K562 (cell line): ENCODE measurements around the gene LCLAT1. TPM values are rescaled to one million over a fixed set of nuclear protein-coding genes. Genes with fewer than 3 reads are reported as not detected.
"Not testable (repeated sequence)": the region's sequence is repeated elsewhere in the genome, so short reads cannot be mapped to it uniquely, and the experiment has no call there.

Experiments used
- ATAC-seq: fragments of 200-7000 bp; cut with Tn5 transposase; 3 replicates; pipeline ENCODE4 v1.9.1; 2020; ENCODE audit warnings: moderate library complexity
- BruUV-seq: library from RNA; stranded (reverse); fragments of 400-500 nt; replicated peaks from 2 replicates; lab custom pipeline; 2021; lab: Mats Ljungman, UMichigan
- CTCF ChIA-PET: fragments of 300-600 bp; formaldehyde crosslinking; extraction: SDS; loops from one replicate; lab custom pipeline; 2021; ENCODE audit warnings: low intra/inter-chr PET ratio; lab: Yijun Ruan, JAX
- POLR2A ChIA-PET: fragments of 300-600, 350-650 bp; sonication (Branson Sonifier 250); formaldehyde crosslinking; extraction: SDS; loops from one replicate; lab custom pipeline; 2021; ENCODE audit warnings: antibody characterized with exemption, inconsistent platforms; lab: Yijun Ruan, JAX
- DNase-seq, 4 experiments: peaks; one replicate each; pipeline versions ENCODE4 v3.0.0 to v3.0.0-alpha.2; 2011 to 2018; ENCODE audit warnings: low spot score in 3 of 4, mixed read lengths in 3 of 4; ENCODE audit errors: extremely low read depth in 1 of 4
- FAIRE-seq: peaks from 2 replicates; lab custom pipeline; 2011; peaks lifted over from hg19 to GRCh38; lab: Jason Lieb, UNC
- H2AFZ ChIP-seq: 2 replicates; pipeline ENCODE4 v1.6.0; 2011; ENCODE audit warnings: low read depth, low read length, control low read depth, inconsistent platforms
- H3K27ac ChIP-seq: fragments of 200-600 bp; 3 replicates; pipeline ENCODE4 v1.8.0; 2011; ENCODE audit warnings: low read depth, mild to moderate bottlenecking, control low read depth, inconsistent platforms, low read length, moderate library complexity, mixed read lengths; ENCODE audit errors: extremely low read depth
- H3K27me3 ChIP-seq, 2 experiments: fragments of 300-600 bp in 1 of 2; 2 replicates in 1 of 2; 3 replicates in 1 of 2; pipeline versions ENCODE4 v1.6.0 to v1.8.0; 2011; ENCODE audit warnings: inconsistent platforms in 2 of 2, low read length in 2 of 2, mild to moderate bottlenecking in 1 of 2, mixed read lengths in 1 of 2, moderate library complexity in 1 of 2; ENCODE audit not compliant: control insufficient read depth in 2 of 2, insufficient read depth in 2 of 2
- H3K36me3 ChIP-seq: fragments of 300-600 bp; 3 replicates; pipeline ENCODE4 v1.8.0; 2011; ENCODE audit warnings: mild to moderate bottlenecking, low read length, inconsistent platforms; ENCODE audit not compliant: control insufficient read depth, insufficient read depth
- H3K4me1 ChIP-seq, 2 experiments: fragments of 200-600 bp in 1 of 2; replicated peaks in 1 of 2; 2 replicates in 1 of 2; 3 replicates in 1 of 2; pipeline versions ENCODE4 v1.5.1 to v1.8.0; 2011; ENCODE audit warnings: inconsistent platforms in 2 of 2, low read length in 2 of 2, mild to moderate bottlenecking in 1 of 2, mixed read lengths in 1 of 2, moderate library complexity in 1 of 2; ENCODE audit not compliant: control insufficient read depth in 2 of 2, insufficient read depth in 2 of 2
- H3K4me2 ChIP-seq: 2 replicates; pipeline ENCODE4 v1.6.1; 2011; ENCODE audit warnings: low read length, control low read depth, inconsistent platforms, mixed read lengths; ENCODE audit not compliant: insufficient read depth
- H3K4me3 ChIP-seq: fragments of 200-600 bp; sonication (generic), shearing (Covaris generic); 2 replicates; pipeline ENCODE4 v1.5.1; 2016; ENCODE audit warnings: control low read depth, inconsistent platforms
- H3K79me2 ChIP-seq: fragments of 200-600 bp; 3 replicates; pipeline ENCODE4 v1.8.0; 2011; ENCODE audit warnings: low read length, inconsistent platforms; ENCODE audit not compliant: control insufficient read depth, insufficient read depth
- H3K9ac ChIP-seq, 2 experiments: 2 replicates each; pipeline versions ENCODE4 v1.6.0 to v1.6.1; 2011; ENCODE audit warnings: low read depth in 2 of 2, low read length in 2 of 2, control low read depth in 1 of 2, inconsistent platforms in 1 of 2, mild to moderate bottlenecking in 1 of 2, mixed read lengths in 1 of 2; ENCODE audit not compliant: insufficient read depth in 1 of 2
- H3K9me1 ChIP-seq: one replicate; pipeline ENCODE4 v1.6.0; 2011; ENCODE audit warnings: inconsistent platforms, mild to moderate bottlenecking, low read length, moderate library complexity; ENCODE audit not compliant: control insufficient read depth, insufficient read depth
- H3K9me3 ChIP-seq: replicated peaks from 2 replicates; pipeline ENCODE4 v1.5.1; 2011; ENCODE audit warnings: low read depth, low read length, inconsistent platforms; ENCODE audit not compliant: control insufficient read depth, insufficient read depth
- H4K20me1 ChIP-seq: replicated peaks from 2 replicates; pipeline ENCODE4 v1.6.1; 2011; ENCODE audit warnings: low read length, inconsistent platforms, mixed read lengths; ENCODE audit not compliant: control insufficient read depth, insufficient read depth
- BCL6 ChIP-seq: fragments of 250-450 bp; sonication (Bioruptor Pico); IDR thresholded peaks from 2 replicates; pipeline ENCODE4 v1.4.0; 2020
- RAD51 ChIP-seq: fragments of 450-650 bp; IDR thresholded peaks from 2 replicates; pipeline ENCODE4 v1.7.1; 2016; ENCODE audit warnings: low read depth, mild to moderate bottlenecking, borderline replicate concordance
- ZNF778 ChIP-seq: fragments of 450-650 bp; formaldehyde crosslinking; IDR thresholded peaks from 2 replicates; pipeline ENCODE4 v1.4.0; 2020; ENCODE audit warnings: mild to moderate bottlenecking, moderate library complexity
- WGBS: fragments of 100-300 bp; shearing (Covaris generic); methylation state at CpG from one replicate; pipeline ENCODE4 v1.1.6; 2016; ENCODE audit warnings: low coverage, mixed read lengths; ENCODE audit not compliant: insufficient coverage; ENCODE audit errors: missing lambda C conversion rate; 5-methylcytosine and 5-hydroxymethylcytosine counted together
- in situ Hi-C: fragments of 300-500 bp; cut with MboI; formaldehyde crosslinking; loops from 4 replicates; pipeline ENCODE4 v1.15.0; 2018; ENCODE audit warnings: inconsistent platforms, mixed read lengths
- intact Hi-C: fragments of 100-400 bp; cut with micrococcal nuclease; formaldehyde crosslinking; loops from 2 replicates; pipeline ENCODE4 v1.14.2; 2022
- polyA plus RNA-seq, 8 experiments: library from polyadenylated mRNA; depleted of rRNA in 4 of 8; stranded (reverse) in 5 of 8; unstranded in 3 of 8; fragments of >200 nt; fragmentation: Nextera tagmentation in 2 of 8; fragmentation: Illumina TruSeq in 1 of 8; extraction: Ambion mirVana in 2 of 8; extraction: Trizol in 1 of 8; gene quantifications; 2 replicates each; pipeline versions ENCODE4 v1.2.1 to v1.2.3, GENCODE V29; 2011 to 2014; ENCODE audit warnings: inconsistent platforms in 1 of 8, missing spikeins in 1 of 8
- total RNA-seq, 7 experiments: library from RNA; depleted of rRNA in 6 of 7; stranded (reverse); fragments of >200 nt in 6 of 7; fragmentation: Illumina TruSeq in 2 of 7; extraction: Trizol in 2 of 7; gene quantifications; 2 replicates each; pipeline versions ENCODE4 v1.2.1 to v1.2.3, GENCODE V29; 2011 to 2021; ENCODE audit warnings: low replicate concordance in 1 of 7

Gene LCLAT1
- total and polyA plus RNA-seq, 9 of the 15 experiments (the other 6 are each of a cell fraction or from before 2014, with no cell fraction given): 8.9 to 63.3 (median 25.4) TPM

DNA sequence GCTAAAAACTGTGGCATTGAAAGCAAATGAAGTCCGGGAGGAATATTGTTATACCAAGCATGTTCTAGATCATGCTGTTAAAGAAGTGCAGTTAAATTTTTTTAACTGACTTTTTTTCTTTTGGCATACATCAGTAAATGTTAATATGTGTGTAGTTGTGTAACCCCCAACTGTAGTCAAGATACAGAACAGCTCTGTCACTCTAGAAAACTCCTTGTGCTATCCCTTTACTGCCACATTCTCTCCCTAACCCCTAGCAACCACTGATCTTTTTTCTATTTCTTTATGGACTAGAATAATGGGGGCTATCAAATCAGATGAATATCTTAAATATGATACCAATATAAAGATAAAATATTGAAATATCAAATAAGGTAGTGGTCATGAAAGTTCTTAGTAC, 46.4 kb downstream of the LCLAT1 start:
- peaks cover 4% of the 10 kb centered on the region; the same call in 1 of the 2 replicates for H3K9me3 ChIP-seq
- 81% methylated on average over 1 of the region's 1 CpG for WGBS
- H3K36me3 ChIP-seq: no peaks in the 10 kb centered on the region; the same call in 2 of the 3 replicates
- H3K9ac ChIP-seq: no peak overlapping the region
- no peaks in the 10 kb centered on the region for H3K27me3 ChIP-seq
- intact Hi-C loops (no loop called here), in situ Hi-C loops (no loop called here)
- no peaks in the 10 kb centered on the region for H3K9me1 ChIP-seq
- H3K4me3 ChIP-seq: no peak overlapping the region
- H3K4me2 ChIP-seq: no peak overlapping the region
- H4K20me1 ChIP-seq: no peaks in the 10 kb centered on the region
- ChIA-PET CTCF (no interaction called here), POLR2A (interaction anchor here (1.2 kb wide), 1 partner anchor 10 kb away, joined by 4 read pairs; no protein-coding TSS in a partner anchor)
- no peak for ATAC-seq
- no peak overlapping the region for H2AFZ ChIP-seq
- H3K27ac ChIP-seq: no peak overlapping the region
- no TSS peak for BruUV-seq
- no peak for DNase-seq
- peaks cover 41% of the 10 kb centered on the region; the same call in 2 of the 3 replicates for H3K79me2 ChIP-seq
- no peak for FAIRE-seq
- no peaks in the 10 kb centered on the region for H3K4me1 ChIP-seq
- TF ChIP-seq BCL6 (no peak), ZNF778 (no peak), RAD51 (no peak)
- TF ChIP-seq, all 486 proteins: peak for 0

DNA sequence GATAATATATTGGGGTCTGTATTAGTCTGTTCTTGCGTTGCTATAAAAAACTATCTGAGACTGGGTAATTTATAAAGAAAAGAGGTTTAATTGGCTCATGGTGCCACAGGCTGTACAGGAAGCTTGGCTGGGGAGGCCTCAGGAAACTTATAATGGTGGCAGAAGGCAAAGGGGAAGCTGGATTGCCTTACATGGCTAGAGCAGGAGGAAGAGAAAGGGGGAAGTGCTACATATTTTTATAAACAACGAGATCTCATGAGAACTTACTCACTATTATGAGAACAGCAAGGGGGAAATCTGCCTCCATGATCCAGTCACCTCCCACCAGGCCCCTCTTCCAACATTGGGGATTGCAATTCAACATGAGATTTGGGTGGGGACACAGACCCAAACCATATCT, 48.9 kb downstream of the LCLAT1 start:
- H3K27me3 ChIP-seq, H3K4me3 ChIP-seq, DNase-seq, H3K9ac ChIP-seq, H3K4me1 ChIP-seq, BruUV-seq, H3K9me1 ChIP-seq, POLR2A ChIA-PET, intact Hi-C loops, H3K27ac ChIP-seq, CTCF ChIA-PET, H3K4me2 ChIP-seq, ATAC-seq, FAIRE-seq, in situ Hi-C loops, H3K9me3 ChIP-seq, H2AFZ ChIP-seq, H3K36me3 ChIP-seq, H4K20me1 ChIP-seq: not testable (repeated sequence)
- H3K79me2 ChIP-seq: peaks cover 37% of the 10 kb centered on the region; the same call in 2 of the 3 replicates
- 71% methylated on average over 2 of the region's 2 CpGs for WGBS
